H1 (cell line): Measurements from ENCODE around the gene SLC39A13. TPM values are rescaled to one million over a fixed set of nuclear protein-coding genes. Genes with fewer than 3 reads are reported as not detected.

Experiments used
- CTCF ChIA-PET: fragments of 300-600 bp; sonication (Branson Sonifier 250); formaldehyde crosslinking; loops from one replicate; lab custom pipeline; 2021; ENCODE audit not compliant: partially characterized antibody; lab: Charles Lee
- POLR2A ChIA-PET: fragments of 300-600 bp; sonication (Branson Sonifier 250); formaldehyde crosslinking; loops from one replicate; lab custom pipeline; 2021; ENCODE audit warnings: inconsistent platforms; ENCODE audit not compliant: partially characterized antibody; lab: Charles Lee
- DNase-seq, 2 experiments: peaks; one replicate each; pipeline versions ENCODE4 v3.0.0 to v3.0.0-alpha.2; 2010 to 2022; ENCODE audit warnings: low spot score in 2 of 2, low read depth in 1 of 2, mixed read lengths in 1 of 2
- FAIRE-seq: peaks from 2 replicates; lab custom pipeline; 2011; peaks lifted over from hg19 to GRCh38; lab: Jason Lieb, UNC
- H2AFZ ChIP-seq: 2 replicates; pipeline ENCODE4 v1.8.1; 2012; ENCODE audit warnings: low read length, inconsistent platforms
- H2AK5ac ChIP-seq: 2 replicates; pipeline ENCODE4 v1.6.1; 2013; ENCODE audit warnings: low read depth, low read length
- H2BK120ac ChIP-seq: replicated peaks from 2 replicates; pipeline ENCODE3; 2013; ENCODE audit warnings: low read depth, low read length, inconsistent platforms
- H2BK12ac ChIP-seq: 2 replicates; pipeline ENCODE4 v1.6.1; 2013; ENCODE audit warnings: low read depth, low read length
- H2BK15ac ChIP-seq: 2 replicates; pipeline ENCODE4 v1.6.1; 2013; ENCODE audit warnings: low read length
- H2BK20ac ChIP-seq: 2 replicates; pipeline ENCODE4 v1.6.1; 2013; ENCODE audit warnings: low read length
- H2BK5ac ChIP-seq: 2 replicates; pipeline ENCODE4 v1.6.1; 2013; ENCODE audit warnings: low read depth, low read length
- H3K14ac ChIP-seq: 2 replicates; pipeline ENCODE4 v1.6.1; 2013; ENCODE audit warnings: inconsistent platforms; ENCODE audit not compliant: insufficient read length
- H3K18ac ChIP-seq: 2 replicates; pipeline ENCODE4 v1.6.1; 2013; ENCODE audit warnings: low read length; ENCODE audit errors: extremely low read depth
- H3K23ac ChIP-seq: 2 replicates; pipeline ENCODE4 v1.6.1; 2013; ENCODE audit warnings: inconsistent platforms; ENCODE audit not compliant: insufficient read length
- H3K23me2 ChIP-seq: 2 replicates; pipeline ENCODE4 v1.6.1; 2013; ENCODE audit warnings: low read depth, low read length
- H3K27ac ChIP-seq: 2 replicates; pipeline ENCODE4 v1.6.1; 2011; ENCODE audit warnings: low read depth, low read length, inconsistent platforms
- H3K27me3 ChIP-seq, 4 experiments: replicated peaks in 1 of 4; 1 replicate in 1 of 4; 2 replicates in 3 of 4; pipeline versions ENCODE4 v1.6.1 to v1.8.1; 2011 to 2013; ENCODE audit warnings: low read length in 3 of 4, mild to moderate bottlenecking in 3 of 4, inconsistent platforms in 2 of 4, mixed read lengths in 2 of 4, moderate library complexity in 1 of 4; ENCODE audit not compliant: control insufficient read depth in 3 of 4, insufficient read depth in 3 of 4; ENCODE audit errors: extremely low read depth in 1 of 4
- H3K36me3 ChIP-seq, 4 experiments: 2 replicates each; pipeline versions ENCODE4 v1.6.1 to v1.8.1; 2011 to 2013; ENCODE audit warnings: mild to moderate bottlenecking in 4 of 4, low read length in 3 of 4, moderate library complexity in 2 of 4, control low read depth in 1 of 4, inconsistent platforms in 1 of 4; ENCODE audit not compliant: insufficient read depth in 4 of 4, control insufficient read depth in 2 of 4
- H3K4ac ChIP-seq: replicated peaks from 2 replicates; pipeline ENCODE3; 2013; ENCODE audit warnings: low read length, low read depth, mixed read lengths, inconsistent platforms; ENCODE audit not compliant: insufficient read length
- H3K4me1 ChIP-seq, 4 experiments: replicated peaks in 1 of 4; 1 replicate in 1 of 4; 2 replicates in 3 of 4; pipeline versions ENCODE4 v1.6.1 to v1.8.1; 2011 to 2013; ENCODE audit warnings: low read length in 3 of 4, inconsistent platforms in 2 of 4, mixed read lengths in 1 of 4; ENCODE audit not compliant: insufficient read depth in 4 of 4, control insufficient read depth in 3 of 4
- H3K4me2 ChIP-seq, 2 experiments: 2 replicates each; pipeline versions ENCODE4 v1.6.1 to v1.8.1; 2011 to 2013; ENCODE audit warnings: low read depth in 2 of 2, low read length in 2 of 2, control low read depth in 1 of 2, inconsistent platforms in 1 of 2, mild to moderate bottlenecking in 1 of 2; ENCODE audit not compliant: insufficient read depth in 1 of 2
- H3K4me3 ChIP-seq, 4 experiments: fragments of 200-600, 300-600 bp in 1 of 4; sonication (generic), shearing (Covaris generic), sonication (Bioruptor Twin) in 1 of 4; 2 replicates each; pipeline versions ENCODE4 v1.5.1 to v1.8.1; 2011 to 2016; ENCODE audit warnings: low read length in 4 of 4, low read depth in 3 of 4, control low read depth in 2 of 4, inconsistent platforms in 2 of 4, mild to moderate bottlenecking in 2 of 4, mixed read lengths in 1 of 4, moderate library complexity in 1 of 4; ENCODE audit not compliant: insufficient read depth in 2 of 4; ENCODE audit errors: extremely low read depth in 1 of 4
- H3K56ac ChIP-seq: replicated peaks from 2 replicates; pipeline ENCODE3; 2013; ENCODE audit warnings: low read depth, mild to moderate bottlenecking, mixed read lengths, low read length, inconsistent platforms; ENCODE audit not compliant: insufficient read length
- H3K79me1 ChIP-seq: 2 replicates; pipeline ENCODE4 v1.6.1; 2013; ENCODE audit warnings: low read depth, low read length, control low read depth
- H3K79me2 ChIP-seq, 2 experiments: 2 replicates each; pipeline versions ENCODE4 v1.6.1 to v1.8.1; 2012 to 2013; ENCODE audit warnings: low read length in 2 of 2, mild to moderate bottlenecking in 2 of 2, inconsistent platforms in 1 of 2; ENCODE audit not compliant: insufficient read depth in 2 of 2, control insufficient read depth in 1 of 2
- H3K9ac ChIP-seq, 4 experiments: replicated peaks in 1 of 4; 1 replicate in 1 of 4; 2 replicates in 3 of 4; pipeline versions ENCODE4 v1.6.1 to v1.8.1; 2011 to 2013; ENCODE audit warnings: low read depth in 3 of 4, low read length in 3 of 4, control low read depth in 2 of 4, mild to moderate bottlenecking in 2 of 4, moderate library complexity in 2 of 4, inconsistent platforms in 1 of 4; ENCODE audit errors: extremely low read depth in 1 of 4
- H3K9me3 ChIP-seq, 2 experiments: 2 replicates each; pipeline versions ENCODE4 v1.6.1 to v1.8.1; 2012 to 2013; ENCODE audit warnings: mild to moderate bottlenecking in 2 of 2, moderate library complexity in 2 of 2, control low read depth in 1 of 2, inconsistent platforms in 1 of 2, low read depth in 1 of 2, low read length in 1 of 2, mixed read lengths in 1 of 2; ENCODE audit not compliant: insufficient read depth in 2 of 2
- H4K20me1 ChIP-seq, 2 experiments: replicated peaks in 1 of 2; 2 replicates each; pipeline versions ENCODE3 to v1.8.1; 2011 to 2013; ENCODE audit warnings: inconsistent platforms in 2 of 2, low read length in 2 of 2, mild to moderate bottlenecking in 1 of 2; ENCODE audit not compliant: insufficient read depth in 2 of 2, control insufficient read depth in 1 of 2
- H4K5ac ChIP-seq: 2 replicates; pipeline ENCODE4 v1.6.1; 2013; ENCODE audit warnings: low read length, low read depth, mixed read lengths, inconsistent platforms; ENCODE audit not compliant: insufficient read length
- H4K8ac ChIP-seq: 2 replicates; pipeline ENCODE4 v1.8.0; 2013; ENCODE audit warnings: mild to moderate bottlenecking, moderate library complexity, low read length, inconsistent platforms; ENCODE audit not compliant: insufficient read depth; ENCODE audit errors: extremely low read depth
- H4K91ac ChIP-seq: replicated peaks from 2 replicates; pipeline ENCODE3; 2013; ENCODE audit warnings: low read length, mixed read lengths, inconsistent platforms; ENCODE audit not compliant: insufficient read length
- CREB1 ChIP-seq: IDR thresholded peaks from 2 replicates; pipeline ENCODE4 v1.6.1; 2012; ENCODE audit warnings: inconsistent platforms
- SAP30 ChIP-seq: fragments of 300-600 bp; sonication (generic); IDR thresholded peaks from 2 replicates; pipeline ENCODE4 v1.7.1; 2012; ENCODE audit warnings: low read length, moderate library complexity, mild to moderate bottlenecking, inconsistent platforms; ENCODE audit not compliant: insufficient read depth, insufficient replicate concordance
- WGBS, 2 experiments: shearing (Covaris generic) in 1 of 2; methylation state at CpG; one replicate each; pipeline versions ENCODE4 v1.1.6 to v1.1.7; 2013 to 2015; ENCODE audit warnings: low lambda C conversion rate in 2 of 2, mixed read lengths in 2 of 2, inconsistent platforms in 1 of 2, low coverage in 1 of 2, missing lambda C conversion rate in 1 of 2; ENCODE audit not compliant: insufficient replicate concordance in 2 of 2, insufficient coverage in 1 of 2, insufficient read length in 1 of 2; ENCODE audit errors: extremely low coverage in 1 of 2, missing lambda C conversion rate in 1 of 2; 5-methylcytosine and 5-hydroxymethylcytosine counted together
- polyA plus RNA-seq, 7 experiments: library from polyadenylated mRNA; depleted of rRNA in 3 of 7; stranded (reverse) in 5 of 7; unstranded in 2 of 7; fragments of >200 nt in 5 of 7; fragments of 200-250 nt in 2 of 7; gene quantifications; 1 replicate in 5 of 7; 2 replicates in 1 of 7; 4 replicates in 1 of 7; pipeline versions ENCODE4 v1.2.1 to v1.2.3, GENCODE V29; 2011 to 2013; ENCODE audit warnings: missing spikeins in 2 of 7, mixed read lengths in 2 of 7
- total RNA-seq: library from RNA; stranded (reverse); fragmentation: NEBNext Ultra II Directional; extraction: Animal tissue kit (Norgen Biotek cat#: 25700); gene quantifications from 2 replicates; pipeline ENCODE4 v1.2.1, GENCODE V29; 2021

SLC39A13 gene
- total and polyA plus RNA-seq, 2 of the 8 experiments (the other 6 are each of a cell fraction or from before 2014, with no cell fraction given), result 23.2 to 30.0 TPM

- no peak overlapping the region for H2BK20ac ChIP-seq
- no peaks in the 10 kb centered on the region; a peak in 1 of 7 replicates for H3K4me1 ChIP-seq
- no peak overlapping the region for H3K4ac ChIP-seq
- no peak overlapping the region for H2BK120ac ChIP-seq
- DNase-seq, result no peak
- no peak overlapping the region for H3K9ac ChIP-seq
- no peak overlapping the region for H4K5ac ChIP-seq
- CTCF ChIA-PET, result interaction anchor here (0.6 to 3.5 kb wide), 9 partner anchors 8 to 164 kb away, joined by 3 to 21 read pairs (median 3); no protein-coding TSS in a partner anchor
- H4K8ac ChIP-seq, result no peak overlapping the region
- no peak overlapping the region for H2AFZ ChIP-seq
- no peak overlapping the region for H2BK15ac ChIP-seq
- POLR2A ChIA-PET, result interaction anchor here (2.0 kb wide), 1 partner anchor 18 kb away, joined by 4 read pairs; no protein-coding TSS in a partner anchor
- 90% methylated on average over 3 of the region's 3 CpGs; no CpG with 5 or more reads in 1 of the 2 experiments for WGBS, 2 experiments
- no peaks in the 10 kb centered on the region for H3K23me2 ChIP-seq
- H3K9me3 ChIP-seq, result no peaks in the 10 kb centered on the region
- H4K91ac ChIP-seq, result no peak overlapping the region
- H3K4me3 ChIP-seq, result no peak overlapping the region
- H3K4me2 ChIP-seq, result no peak overlapping the region
- H3K79me1 ChIP-seq, result no peaks in the 10 kb centered on the region
- TF ChIP-seq CREB1 (no peak), SAP30 (no peak)
- TF ChIP-seq, all 59 proteins: peak for 0
- Histone ChIP-seq H3K27ac (no peak overlapping the region), H3K18ac (no peak overlapping the region), H4K20me1 (no peaks in the 10 kb centered on the region), H3K27me3 (no peaks in the 10 kb centered on the region), H3K36me3 (no peaks in the 10 kb centered on the region), H3K14ac (no peak overlapping the region), H2AK5ac (no peak overlapping the region), H2BK5ac (no peak overlapping the region), H2BK12ac (no peak overlapping the region), H3K79me2 (no peaks in the 10 kb centered on the region), H3K56ac (no peak overlapping the region), H3K23ac (no peak overlapping the region)
- no peak for FAIRE-seq
These were observed 35.4 kb downstream of the SLC39A13 start for GRCh38 chr11:47443817-47444216.
